ENCODE measurements around the gene ZNF513.

Gene ZNF513

GRCh38 chr2:27407798-27408491, 27.4 kb upstream of the ZNF513 start:
- DNase-seq (ENCODE audit: low read depth) = peak; percentile 70
- peak; percentile 68 for TF ChIP-seq CTCF (conservative IDR thresholded peaks at IDR 0.05; ENCODE audit: control insufficient read depth, insufficient read depth, low read depth, low read length)
- H3K4me3 ChIP-seq (ENCODE audit: control insufficient read depth, low read depth, low read length) = peak overlapping the region; percentile 85

GRCh38 chr2:27400348-27401135, 20.0 kb upstream of the ZNF513 start:
- TF ChIP-seq CTCF (conservative IDR thresholded peaks at IDR 0.05; ENCODE audit: control insufficient read depth, insufficient read depth, low read depth, low read length) = no peak
- DNase-seq (ENCODE audit: low read depth) = no peak
- no peak overlapping the region for H3K4me3 ChIP-seq (ENCODE audit: control insufficient read depth, low read depth, low read length)

GRCh38 chr2:27398962-27399361, 18.4 kb upstream of the ZNF513 start:
- H3K4me3 ChIP-seq (ENCODE audit: control insufficient read depth, low read depth, low read length) = no peak overlapping the region
- TF ChIP-seq CTCF (conservative IDR thresholded peaks at IDR 0.05; ENCODE audit: control insufficient read depth, insufficient read depth, low read depth, low read length) = no peak
- no peak for DNase-seq (ENCODE audit: low read depth)

- no peak for DNase-seq (ENCODE audit: low read depth)
These were observed 12.7 kb upstream of the ZNF513 start for GRCh38 chr2:27393225-27393624.

GRCh38 chr2:27390822-27391679, 10.5 kb upstream of the ZNF513 start:
- TF ChIP-seq CTCF (conservative IDR thresholded peaks at IDR 0.05; ENCODE audit: control insufficient read depth, insufficient read depth, low read depth, low read length) = no peak
- H3K4me3 ChIP-seq (ENCODE audit: control insufficient read depth, low read depth, low read length) = no peak overlapping the region
- DNase-seq (ENCODE audit: low read depth) = no peak

More at GRCh38 chr2:27393225-27393624, 12.7 kb upstream of the ZNF513 start:
- H3K4me3 ChIP-seq (ENCODE audit: control insufficient read depth, low read depth, low read length) = no peak overlapping the region
- TF ChIP-seq CTCF (conservative IDR thresholded peaks at IDR 0.05; ENCODE audit: control insufficient read depth, insufficient read depth, low read depth, low read length) = no peak

- no peak for TF ChIP-seq CTCF (conservative IDR thresholded peaks at IDR 0.05; ENCODE audit: control insufficient read depth, insufficient read depth, low read depth, low read length)
These were observed 1.1 kb upstream of the ZNF513 start for GRCh38 chr2:27381577-27382181.

More at GRCh38 chr2:27381577-27382181, 1.1 kb upstream of the ZNF513 start:
- no peak for DNase-seq (ENCODE audit: low read depth)
- H3K4me3 ChIP-seq (ENCODE audit: control insufficient read depth, low read depth, low read length) = no peak overlapping the region
